K562 (cell line): ENCODE results near the gene WNT3. TPM values are rescaled to one million over a fixed set of nuclear protein-coding genes. Genes with fewer than 3 reads are reported as not detected.

Source experiments
- CBX8 ChIP-seq: fragments of 200-600 bp; sonication (generic); IDR thresholded peaks from 2 replicates; pipeline ENCODE4 v1.6.1; 2012; ENCODE audit warnings: borderline replicate concordance, mixed run types, low read depth, mild to moderate bottlenecking, moderate library complexity, mixed read lengths, low read length, control low read depth, inconsistent platforms; ENCODE audit not compliant: poor library complexity, severe bottlenecking; ENCODE audit errors: extremely low read depth
- CUX1 ChIP-seq: fragments of 200-800 bp; sonication (Bioruptor generic); IDR thresholded peaks from 2 replicates; pipeline ENCODE4 v1.6.1; 2016; ENCODE audit warnings: missing genetic modification characterization, missing compliant biosample characterization
- HNRNPH1 ChIP-seq: fragments of 200-400 bp; formaldehyde crosslinking; optimal IDR thresholded peaks from 2 replicates; pipeline ENCODE3; 2017; ENCODE audit warnings: low read depth, mild to moderate bottlenecking, low read length, moderate library complexity
- KAT2B ChIP-seq: IDR thresholded peaks from one replicate; pipeline ENCODE4 v1.6.1; 2012; ENCODE audit warnings: low read depth, mild to moderate bottlenecking, control low read depth, inconsistent platforms, low read length, moderate library complexity
- RBM15 ChIP-seq: fragments of 200-400 bp; formaldehyde crosslinking; IDR thresholded peaks from 2 replicates; pipeline ENCODE4 v1.6.1; 2018; ENCODE audit warnings: mild to moderate bottlenecking, low read length, moderate library complexity; ENCODE audit not compliant: insufficient read depth
- RBM39 ChIP-seq: fragments of 200-400 bp; formaldehyde crosslinking; optimal IDR thresholded peaks from 2 replicates; pipeline ENCODE3; 2018; ENCODE audit warnings: low read depth, low read length
- SMAD4 ChIP-seq: fragments of 250-450 bp; sonication (Bioruptor Pico); conservative IDR thresholded peaks from 2 replicates; pipeline ENCODE4 v1.8.0; 2021; ENCODE audit warnings: inconsistent platforms, mild to moderate bottlenecking, moderate library complexity
- TAF15 ChIP-seq: fragments of 200-400 bp; formaldehyde crosslinking; IDR thresholded peaks from 2 replicates; pipeline ENCODE4 v1.6.1; 2017; ENCODE audit warnings: mild to moderate bottlenecking, low read depth, low read length, moderate library complexity
- ZFP91 ChIP-seq: sonication (generic); formaldehyde crosslinking; IDR thresholded peaks from 2 replicates; pipeline ENCODE4 v1.8.0; 2022; ENCODE audit warnings: mild to moderate bottlenecking, missing genetic modification reagents
- ZNF347 ChIP-seq: fragments of 450-650 bp; formaldehyde crosslinking; IDR thresholded peaks from 2 replicates; pipeline ENCODE4 v1.4.0; 2020; ENCODE audit warnings: low read depth, mild to moderate bottlenecking, moderate library complexity
- ZNF764 ChIP-seq: fragments of 250-450 bp; sonication (Bioruptor Pico); IDR thresholded peaks from 2 replicates; pipeline ENCODE4 v1.4.0; 2020; ENCODE audit warnings: low read depth, mild to moderate bottlenecking, moderate library complexity
- polyA plus RNA-seq, 8 experiments: library from polyadenylated mRNA; depleted of rRNA in 4 of 8; stranded (reverse) in 5 of 8; unstranded in 3 of 8; fragments of >200 nt; fragmentation: Nextera tagmentation in 2 of 8; fragmentation: Illumina TruSeq in 1 of 8; extraction: Ambion mirVana in 2 of 8; extraction: Trizol in 1 of 8; gene quantifications; 2 replicates each; pipeline versions ENCODE4 v1.2.1 to v1.2.3, GENCODE V29; 2011 to 2014; ENCODE audit warnings: inconsistent platforms in 1 of 8, missing spikeins in 1 of 8
- total RNA-seq, 7 experiments: library from RNA; depleted of rRNA in 6 of 7; stranded (reverse); fragments of >200 nt in 6 of 7; fragmentation: Illumina TruSeq in 2 of 7; extraction: Trizol in 2 of 7; gene quantifications; 2 replicates each; pipeline versions ENCODE4 v1.2.1 to v1.2.3, GENCODE V29; 2011 to 2021; ENCODE audit warnings: low replicate concordance in 1 of 7

The WNT3 gene
- total and polyA plus RNA-seq, 9 of the 15 experiments (the other 6 are each of a cell fraction or from before 2014, with no cell fraction given), result 1.5 to 6.1 (median 3.3) TPM

GRCh38 chr17:46782250-46782953 lies 36.1 kb downstream of the WNT3 start (continued):
- TF ChIP-seq SMAD4 (CRISPR knock-in tag) (no peak), ZNF347 (CRISPR knock-in tag) (no peak), ZNF764 (CRISPR knock-in tag) (no peak), ZFP91 (CRISPR knock-in tag) (no peak), CBX8 (no peak), RBM39 (no peak), TAF15 (no peak), RBM15 (no peak), CUX1 (CRISPR knock-in tag) (no peak), HNRNPH1 (no peak), KAT2B (no peak)
